GM19328 (cell line): ENCODE measurements around the gene PRR7.

Source experiments
- ATAC-seq: cut with Tn5 transposase; IDR thresholded peaks from one replicate; pipeline ENCODE4 v1.9.1; 2021; ENCODE audit warnings: mild to moderate bottlenecking, moderate library complexity; ENCODE audit not compliant: unreplicated experiment

PRR7 gene

GRCh38 chr5:177468685-177469628 is 22.3 kb downstream of the PRR7 start:
- ATAC-seq: no peak

- ATAC-seq: no peak
Measured at GRCh38 chr5:177469750-177470525, 23.3 kb downstream of the PRR7 start.

GRCh38 chr5:177470759-177471536 is 24.3 kb downstream of the PRR7 start:
- ATAC-seq: no peak

- ATAC-seq: no peak
Measured at GRCh38 chr5:177471610-177472356, 25.2 kb downstream of the PRR7 start.

- ATAC-seq: no peak
Measured at GRCh38 chr5:177472460-177473442, 26.1 kb downstream of the PRR7 start.

- no peak for ATAC-seq
Measured at GRCh38 chr5:177473443-177474001, 26.9 kb downstream of the PRR7 start, which contains the start of gene DBN1. Gene DBN1, minus strand, starts transcription at chr5:177473634. Its CDS starts 113 bp downstream, at chr5:177473521.

- no peak for ATAC-seq
Measured at GRCh38 chr5:177474002-177474476, 27.4 kb downstream of the PRR7 start.

DNA sequence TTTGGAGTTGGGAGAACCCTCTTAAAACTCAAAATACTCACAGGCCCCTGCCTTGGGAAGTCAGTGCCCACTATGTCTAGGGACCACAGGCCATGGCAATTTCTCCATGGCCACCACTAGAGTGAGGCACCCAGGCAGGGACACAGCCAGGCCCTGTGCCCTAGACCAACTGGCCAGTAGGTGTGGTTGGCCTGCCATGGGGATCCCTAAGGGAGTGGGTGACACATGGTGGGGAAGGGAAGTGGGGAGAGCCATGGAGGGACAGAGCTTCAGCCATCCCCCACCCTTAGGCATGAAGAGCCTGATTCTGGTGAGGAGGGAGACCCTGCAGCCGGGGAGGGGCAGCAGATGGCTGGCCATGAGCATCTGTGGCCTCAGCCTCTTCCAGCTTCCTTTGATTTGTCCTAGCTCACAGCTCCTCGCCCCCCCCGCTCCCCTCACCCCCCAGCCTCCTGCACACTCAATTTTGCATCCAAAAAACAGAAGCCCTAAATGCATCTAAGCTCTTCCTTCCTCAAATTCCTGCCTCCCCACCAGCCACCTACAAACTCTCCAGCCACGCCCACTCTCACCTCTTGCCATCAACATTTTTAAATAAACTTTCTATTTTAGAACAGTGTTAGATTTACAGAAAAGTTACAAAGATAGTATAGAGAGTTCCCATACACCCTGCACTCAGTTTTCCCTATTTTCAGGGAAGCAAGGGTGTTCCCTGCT is 28.4 kb downstream of the PRR7 start:
- no peak for ATAC-seq

GRCh38 chr5:177475563-177476427 is 29.2 kb downstream of the PRR7 start:
- no peak for ATAC-seq

DNA sequence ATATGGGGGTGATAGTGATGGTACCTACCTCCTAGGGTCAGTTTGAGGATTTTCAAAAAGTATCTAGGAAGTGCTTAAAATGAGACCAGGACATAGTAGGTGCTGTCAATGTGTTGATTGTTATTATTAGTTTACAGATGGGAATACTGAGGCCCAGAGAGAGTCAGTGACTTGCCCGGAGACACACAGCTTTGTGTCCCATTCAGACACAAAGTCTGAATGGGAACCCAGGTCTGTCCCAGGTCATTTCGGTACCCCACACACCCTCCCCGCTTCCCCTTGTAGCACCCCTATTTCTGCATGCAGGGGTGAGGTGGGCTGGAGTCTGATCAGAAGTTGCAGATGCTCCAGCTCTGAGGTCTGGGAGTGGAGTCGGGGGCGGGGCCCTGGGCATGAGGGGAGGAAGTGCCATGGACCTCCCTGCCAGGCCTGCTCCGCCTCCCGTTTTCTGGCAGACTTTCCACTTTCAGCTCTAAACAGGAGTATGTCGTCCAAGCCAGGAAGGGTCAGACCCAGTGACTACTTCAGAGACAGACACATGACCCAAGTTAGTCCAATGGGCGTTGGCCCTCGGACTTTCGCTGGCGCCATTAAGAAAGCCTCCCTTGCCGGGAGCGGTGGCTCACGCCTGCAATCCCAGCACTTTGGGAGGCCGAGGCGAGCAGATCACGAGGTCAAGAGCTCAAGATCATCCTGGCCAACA is 30.1 kb downstream of the PRR7 start:
- no peak for ATAC-seq

- ATAC-seq: no peak
Measured at GRCh38 chr5:177477701-177478477, 31.3 kb downstream of the PRR7 start.

DNA sequence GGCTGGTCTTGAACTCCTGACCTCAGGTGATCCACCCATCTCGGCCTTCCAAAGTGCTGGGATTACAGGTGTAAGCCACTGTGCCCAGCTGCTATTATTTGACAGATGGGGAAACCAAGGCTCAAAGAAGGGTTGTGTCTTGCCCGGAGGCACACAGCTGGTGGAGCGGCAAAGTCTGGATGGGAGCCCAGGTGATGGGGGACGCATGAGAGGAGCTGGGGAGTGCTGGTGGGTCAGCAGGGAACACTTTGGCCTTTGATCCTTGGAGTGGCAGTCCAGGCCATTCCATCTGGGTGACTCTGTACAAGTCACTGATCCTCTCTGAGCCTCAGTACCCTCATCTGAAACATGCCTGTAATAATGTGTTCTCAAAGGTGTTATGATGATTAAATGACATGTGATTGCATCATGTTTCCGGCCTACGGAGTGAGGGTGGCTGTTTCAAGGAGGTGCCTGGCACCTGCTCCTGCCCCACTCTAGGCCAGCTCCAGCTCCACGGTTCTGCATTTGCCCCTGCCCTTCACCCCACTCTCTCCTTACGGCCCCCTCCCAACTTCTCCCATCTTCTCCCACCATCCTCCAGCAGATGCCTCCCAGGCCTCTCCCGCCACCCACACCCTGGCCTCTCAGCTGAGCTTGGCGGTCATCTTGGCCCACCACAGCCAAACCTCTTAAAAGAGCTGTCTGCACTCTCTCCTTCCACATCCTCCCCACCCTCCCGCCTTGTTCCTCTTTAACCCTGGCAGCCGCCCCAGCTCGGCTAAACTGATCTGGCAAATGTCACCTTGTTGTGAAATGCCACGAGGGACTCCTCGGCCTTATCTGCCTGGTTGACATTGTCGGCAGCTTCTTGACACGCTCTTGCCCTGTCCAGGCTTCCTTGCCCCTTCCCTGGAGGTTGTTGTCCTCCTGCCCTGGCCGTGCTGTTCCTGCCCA is 32.4 kb downstream of the PRR7 start:
- ATAC-seq: no peak

DNA sequence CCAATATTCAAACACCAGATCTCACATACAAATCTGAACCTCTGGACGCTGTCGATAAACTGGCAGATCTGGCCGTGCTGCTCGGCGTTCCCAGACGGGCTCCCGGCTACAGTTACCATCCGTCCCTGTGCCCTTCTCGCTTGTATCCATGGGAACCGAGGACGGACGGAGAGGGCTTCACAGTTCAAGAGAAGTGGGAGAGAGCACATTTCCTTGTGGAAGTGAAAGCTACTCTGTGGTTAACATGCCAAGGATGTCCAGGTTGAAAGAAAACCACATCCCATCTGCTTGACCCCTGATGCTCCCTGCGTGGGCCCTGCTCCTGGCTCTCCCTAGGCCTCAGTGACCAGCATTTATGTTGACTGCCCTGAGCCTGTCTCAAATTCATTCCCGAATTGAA is 33.2 kb downstream of the PRR7 start:
- ATAC-seq: no peak

DNA sequence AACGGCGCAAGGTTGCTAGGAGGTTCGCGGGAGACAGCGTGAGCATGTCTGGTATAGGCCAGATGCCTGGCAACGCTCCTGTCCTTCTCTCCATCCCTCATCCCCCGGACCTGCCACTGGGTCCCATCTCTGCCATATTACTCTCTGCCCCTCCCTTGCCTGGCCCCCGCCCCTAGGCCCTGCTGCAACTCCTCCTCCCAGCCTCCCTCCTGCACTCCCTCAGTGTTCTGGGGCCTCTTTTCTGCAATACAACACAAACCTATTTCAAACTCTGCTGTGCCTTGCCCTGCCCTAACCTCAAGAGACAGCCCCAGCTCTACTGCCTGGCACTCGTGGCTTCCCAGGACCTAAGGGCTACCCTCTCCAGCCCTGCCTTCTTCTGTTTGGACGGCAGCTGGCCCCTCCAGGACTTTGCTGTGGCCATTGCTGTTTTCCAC is 35.8 kb downstream of the PRR7 start:
- no peak for ATAC-seq

DNA sequence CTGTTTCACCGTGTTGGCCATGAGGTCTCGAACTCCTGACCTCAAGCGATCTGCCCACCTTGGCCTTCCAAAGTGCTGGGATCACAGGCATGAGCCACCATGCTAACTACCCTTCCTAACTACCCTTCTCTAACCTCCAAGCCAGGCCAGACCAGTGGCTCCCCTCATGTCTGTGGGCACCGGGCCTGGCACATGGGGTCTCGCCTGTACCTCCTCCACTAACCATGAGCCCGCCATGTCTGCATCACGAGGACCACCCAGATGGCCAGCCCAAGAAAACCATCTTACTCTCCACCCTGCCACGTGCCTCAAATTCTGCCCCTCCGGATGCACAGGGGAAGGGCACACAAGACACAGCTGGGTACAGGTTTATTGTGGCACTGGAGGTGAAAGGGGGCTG is 36.4 kb downstream of the PRR7 start:
- no peak for ATAC-seq
